ENCODE measurements around the gene INSRR.
A peak's percentile ranks its signal among the peaks of the same experiment; 100 is the strongest.

INSRR gene

DNA sequence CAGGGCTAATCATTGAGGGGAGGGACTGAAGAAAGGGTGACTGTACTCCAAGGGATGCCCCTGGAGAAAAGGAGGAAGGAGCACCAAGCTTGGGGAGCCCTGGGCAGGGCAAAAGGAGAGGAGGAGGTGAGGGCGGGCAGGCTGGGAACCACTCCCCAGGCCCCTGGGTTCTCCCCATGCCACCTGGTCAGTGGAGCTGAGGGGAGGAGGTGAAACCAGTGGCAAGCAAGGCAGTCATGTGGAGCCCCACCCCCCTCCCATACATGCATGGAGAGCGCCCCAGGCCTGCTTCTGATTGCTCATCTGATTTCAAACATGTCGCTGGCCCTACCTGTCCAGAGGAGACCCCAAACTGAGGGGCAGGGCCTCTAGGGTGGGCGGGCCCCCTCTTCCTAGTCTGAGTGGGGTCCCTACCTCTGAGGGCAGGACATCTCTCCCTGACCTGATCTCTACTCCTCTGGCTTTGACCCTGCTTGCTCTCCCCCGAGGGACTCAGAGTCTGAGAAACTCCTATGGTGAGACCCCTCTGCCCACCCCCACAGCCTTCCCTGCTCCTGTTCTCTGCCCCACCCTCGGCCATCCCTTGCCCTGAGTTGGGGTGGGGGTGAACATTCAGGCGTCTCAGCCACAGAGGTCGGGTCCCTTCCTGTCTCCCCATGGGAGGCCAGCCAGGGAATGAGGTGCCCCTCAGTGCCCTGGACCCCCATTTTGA lies 18.6 kb downstream of the INSRR start:
- H3K9me3 Mint-ChIP-seq: no peaks in the 10 kb centered on the region
- H3K36me3 Mint-ChIP-seq (ENCODE audit: low read depth): no peaks in the 10 kb centered on the region
- H3K4me3 Mint-ChIP-seq: no peak overlapping the region
- no peak overlapping the region for H3K27ac Mint-ChIP-seq
- peaks cover 50% of the 10 kb centered on the region for H3K4me1 Mint-ChIP-seq (ENCODE audit: low read depth)
- peaks cover 42% of the 10 kb centered on the region for H3K27me3 Mint-ChIP-seq

DNA sequence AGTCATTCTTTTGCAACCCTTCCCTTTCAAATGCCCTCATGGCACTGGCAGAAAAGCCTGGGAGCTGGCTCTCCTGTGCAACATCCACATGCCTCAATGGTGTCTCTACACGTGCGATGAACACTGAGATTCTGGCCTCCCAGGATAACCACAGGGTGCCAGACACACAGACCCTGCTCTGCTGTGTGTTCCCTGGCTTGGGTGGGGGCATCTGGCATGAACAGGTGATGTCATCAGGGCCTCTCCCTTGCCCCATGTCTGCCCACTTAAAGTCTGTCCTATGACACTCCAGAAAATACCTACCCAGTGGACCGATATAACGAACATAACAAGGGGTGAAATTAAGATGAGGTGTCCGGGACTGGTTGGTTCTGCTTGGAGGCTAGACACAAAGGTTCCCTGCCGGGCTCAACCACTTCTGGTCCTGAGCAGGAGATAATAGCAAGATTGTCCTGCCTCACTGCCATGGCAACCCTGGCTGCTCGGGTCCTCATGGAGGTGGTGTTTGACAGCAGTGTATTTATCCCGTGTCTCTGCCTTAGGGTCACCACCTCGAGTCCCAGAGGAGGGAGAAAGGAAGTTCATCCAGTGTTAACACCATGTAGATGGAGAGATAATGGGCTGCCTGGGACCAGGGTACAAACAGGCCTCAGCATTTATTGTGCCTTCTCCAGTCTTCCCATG lies 19.3 kb downstream of the INSRR start:
- H3K4me3 Mint-ChIP-seq: no peak overlapping the region
- no peaks in the 10 kb centered on the region for H3K9me3 Mint-ChIP-seq
- no peak overlapping the region for H3K27ac Mint-ChIP-seq
- peaks cover 50% of the 10 kb centered on the region for H3K4me1 Mint-ChIP-seq (ENCODE audit: low read depth)
- H3K36me3 Mint-ChIP-seq (ENCODE audit: low read depth): no peaks in the 10 kb centered on the region
- H3K27me3 Mint-ChIP-seq: peaks cover 38% of the 10 kb centered on the region

DNA sequence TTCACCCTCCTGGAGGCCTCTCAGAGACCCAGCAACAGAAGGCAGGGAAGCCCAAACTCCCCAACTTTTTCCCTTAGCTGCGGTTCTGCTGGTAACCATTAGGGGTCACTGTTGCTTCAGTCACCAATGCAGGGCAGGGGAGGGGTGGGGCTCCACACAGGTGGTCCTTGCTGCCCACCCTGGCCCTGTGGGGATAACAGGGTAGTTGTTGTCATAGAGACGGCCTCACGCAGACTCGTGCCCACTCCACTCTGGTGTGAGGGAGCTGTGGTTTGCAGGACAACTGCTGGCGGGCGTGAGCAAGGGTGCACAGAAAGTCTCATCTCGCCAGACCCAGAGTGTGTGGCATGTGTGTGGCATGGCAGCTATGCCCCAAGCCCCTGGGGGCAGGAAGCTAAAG lies 19.9 kb downstream of the INSRR start:
- Mint-ChIP-seq H3K27ac (peak overlapping the region; percentile 24), H3K27me3 (peaks cover 32% of the 10 kb centered on the region)

DNA sequence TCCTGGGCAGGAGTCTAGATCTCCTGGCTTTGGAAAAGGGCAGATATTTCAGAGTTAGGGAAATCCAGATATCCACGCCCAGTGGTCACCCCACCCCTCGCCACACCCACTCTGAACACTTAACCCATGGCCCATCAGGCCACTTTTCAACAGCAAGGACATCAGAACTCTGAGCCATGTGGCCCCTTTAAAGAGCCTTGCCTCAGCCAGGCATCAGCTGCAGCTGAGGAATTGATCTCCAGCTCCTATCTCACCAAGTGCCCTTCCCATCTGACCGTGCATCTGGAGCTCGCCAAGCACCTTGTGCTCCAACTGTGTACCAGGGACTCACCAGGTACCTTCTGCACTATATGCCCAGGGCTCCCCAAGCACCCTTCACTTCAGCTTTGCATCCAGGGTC lies 22.0 kb downstream of the INSRR start:
- Mint-ChIP-seq H3K9me3 (no peaks in the 10 kb centered on the region), H3K4me3 (peak overlapping the region; percentile 36), H3K27me3 (peaks cover 18% of the 10 kb centered on the region), H3K4me1 (ENCODE audit: low read depth) (peaks cover 60% of the 10 kb centered on the region), H3K36me3 (ENCODE audit: low read depth) (no peaks in the 10 kb centered on the region), H3K27ac (peak overlapping the region; percentile 57)

More for the DNA sequence above, 19.9 kb downstream of the INSRR start:
- H3K9me3 Mint-ChIP-seq: no peaks in the 10 kb centered on the region
- peaks cover 51% of the 10 kb centered on the region for H3K4me1 Mint-ChIP-seq (ENCODE audit: low read depth)
- no peaks in the 10 kb centered on the region for H3K36me3 Mint-ChIP-seq (ENCODE audit: low read depth)
- no peak overlapping the region for H3K4me3 Mint-ChIP-seq

DNA sequence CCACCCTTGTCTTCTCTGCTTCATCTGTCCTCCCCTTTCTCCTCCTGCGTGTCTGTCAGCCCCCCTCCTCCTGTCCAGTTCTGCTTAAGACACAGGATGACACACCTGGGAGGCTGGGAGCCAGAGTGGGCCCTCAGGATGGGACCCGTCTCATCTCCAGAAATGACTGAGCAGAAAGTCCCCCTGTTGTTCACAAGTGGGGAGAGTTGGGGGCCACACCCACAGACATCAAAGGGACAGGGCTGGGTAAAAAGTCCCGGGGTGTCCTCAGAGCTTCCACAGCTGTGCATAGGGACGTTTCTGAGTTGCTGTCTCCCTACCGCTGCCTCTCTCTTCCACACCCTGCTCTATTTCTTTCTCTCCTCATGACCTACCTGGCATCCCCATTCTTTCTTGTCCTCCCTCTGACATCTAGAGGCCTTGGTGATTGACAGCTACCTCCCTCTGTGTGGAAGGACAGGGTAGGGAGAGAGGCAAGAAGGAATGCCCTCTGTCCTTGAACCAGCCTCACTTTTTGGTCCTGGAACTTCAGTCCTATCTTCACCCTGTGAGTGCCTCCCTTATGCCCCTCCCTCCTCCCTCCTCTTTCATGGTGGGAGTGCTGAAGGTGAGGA lies 22.8 kb downstream of the INSRR start:
- Mint-ChIP-seq H3K9me3 (no peaks in the 10 kb centered on the region), H3K4me1 (ENCODE audit: low read depth) (peaks cover 60% of the 10 kb centered on the region), H3K27ac (peak overlapping the region; percentile 88), H3K27me3 (peaks cover 18% of the 10 kb centered on the region), H3K36me3 (ENCODE audit: low read depth) (no peaks in the 10 kb centered on the region), H3K4me3 (peak overlapping the region; percentile 42)

DNA sequence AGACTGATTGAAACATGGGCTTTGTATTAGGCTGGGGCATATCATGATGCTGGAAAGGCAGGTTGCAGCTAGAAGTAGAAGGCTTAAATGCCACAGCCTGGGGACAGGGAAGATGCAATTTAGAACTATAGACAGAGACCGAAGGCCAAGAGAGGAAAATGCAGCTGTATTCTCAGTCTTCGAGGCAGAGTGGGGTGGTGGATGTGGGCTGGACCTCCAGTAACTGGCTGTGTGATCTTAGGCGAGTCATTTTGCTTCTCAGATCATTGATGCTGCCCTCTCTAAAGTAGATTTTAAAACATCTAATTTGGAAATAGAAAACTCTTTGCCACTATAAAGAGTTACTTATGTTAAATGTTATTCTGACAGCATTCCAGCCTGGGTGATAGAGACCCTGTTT lies 24.6 kb downstream of the INSRR start:
- peaks cover 15% of the 10 kb centered on the region for H3K27me3 Mint-ChIP-seq
- peak overlapping the region; percentile 19 for H3K4me3 Mint-ChIP-seq
- H3K36me3 Mint-ChIP-seq (ENCODE audit: low read depth): no peaks in the 10 kb centered on the region
- H3K9me3 Mint-ChIP-seq: no peaks in the 10 kb centered on the region
- peak overlapping the region; percentile 83 for H3K27ac Mint-ChIP-seq
- H3K4me1 Mint-ChIP-seq (ENCODE audit: low read depth): peaks cover 55% of the 10 kb centered on the region

DNA sequence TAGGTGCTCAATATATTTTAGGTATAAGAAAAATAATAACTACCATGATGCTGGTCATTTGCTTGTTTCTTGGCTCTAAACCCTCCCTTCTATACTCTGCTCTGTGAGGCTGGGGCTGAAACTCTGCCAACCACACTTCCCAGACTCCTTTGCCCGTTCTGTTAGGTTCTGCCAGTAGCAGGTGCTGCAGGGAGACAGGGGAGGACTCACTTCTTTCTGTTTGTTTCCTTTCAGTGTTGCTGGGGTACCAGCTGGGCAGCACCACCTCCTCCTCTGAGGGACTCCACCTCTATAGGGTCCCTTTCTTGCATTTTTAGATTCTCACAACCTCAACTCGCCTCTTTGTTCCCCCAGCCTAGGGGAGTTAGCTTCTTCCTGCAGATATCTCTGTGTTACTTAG lies 25.3 kb downstream of the INSRR start:
- Mint-ChIP-seq H3K36me3 (ENCODE audit: low read depth) (no peaks in the 10 kb centered on the region), H3K27ac (peak overlapping the region; percentile 83), H3K9me3 (no peaks in the 10 kb centered on the region), H3K4me3 (peak overlapping the region; percentile 19), H3K4me1 (ENCODE audit: low read depth) (peaks cover 54% of the 10 kb centered on the region), H3K27me3 (peaks cover 12% of the 10 kb centered on the region)

DNA sequence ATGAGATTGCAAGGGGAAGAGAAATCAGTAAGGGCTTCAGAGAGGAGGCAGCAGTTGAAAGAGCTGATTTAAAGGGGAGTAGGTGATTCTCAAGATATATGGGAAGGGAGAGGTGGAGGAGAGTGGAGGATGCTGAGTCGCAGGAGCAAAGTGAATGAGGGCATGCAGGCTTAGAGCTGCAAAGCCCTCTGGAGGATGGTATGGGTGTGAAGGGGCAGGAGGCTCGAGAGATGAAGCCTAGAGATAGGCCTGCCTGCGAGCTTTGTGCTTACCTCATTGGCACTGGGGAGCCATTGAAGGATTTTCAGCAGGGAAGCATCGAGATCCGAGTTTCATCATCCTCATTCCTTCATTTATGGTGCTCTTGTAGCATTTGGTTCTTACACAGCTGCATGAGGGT lies 26.5 kb downstream of the INSRR start:
- Mint-ChIP-seq H3K27me3 (peaks cover 12% of the 10 kb centered on the region), H3K4me1 (ENCODE audit: low read depth) (peaks cover 53% of the 10 kb centered on the region), H3K36me3 (ENCODE audit: low read depth) (no peaks in the 10 kb centered on the region), H3K4me3 (no peak overlapping the region), H3K9me3 (no peaks in the 10 kb centered on the region), H3K27ac (no peak overlapping the region)

DNA sequence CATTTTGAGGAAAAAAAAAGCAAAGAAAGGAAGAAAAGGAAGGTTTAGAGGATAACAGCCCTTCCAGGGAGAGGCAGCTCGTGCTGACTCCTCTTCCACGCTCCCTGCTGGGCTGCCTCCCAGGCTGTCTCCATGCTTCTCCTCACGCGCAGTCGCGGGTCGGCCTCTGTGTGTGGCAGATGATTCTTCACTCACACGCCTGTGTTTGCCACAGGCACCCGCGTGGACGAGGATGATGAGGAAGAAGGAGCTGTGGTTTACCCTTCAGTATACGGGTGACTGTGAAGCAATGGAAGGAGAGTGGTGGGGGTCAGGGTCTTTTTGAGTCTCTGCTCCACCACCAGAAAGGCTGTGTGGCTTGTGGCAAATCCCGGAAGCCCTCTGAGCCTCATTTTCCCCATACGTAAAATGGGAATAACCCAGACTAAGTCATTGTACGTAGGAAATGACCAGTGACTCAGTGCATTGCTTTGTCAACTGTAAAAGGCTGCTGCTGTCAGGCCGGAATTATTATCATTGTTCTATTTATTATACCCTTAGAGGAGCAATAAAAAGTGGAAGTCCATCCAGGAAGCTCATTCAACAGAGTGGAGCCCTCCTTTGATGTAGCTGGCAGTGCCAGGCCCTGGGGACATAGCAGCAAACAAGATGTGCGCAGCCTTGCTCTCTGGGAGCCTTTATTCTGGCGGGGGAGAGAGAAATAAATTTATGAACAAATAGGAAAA lies 30.4 kb downstream of the INSRR start:
- no peaks in the 10 kb centered on the region for H3K36me3 Mint-ChIP-seq (ENCODE audit: low read depth)
- H3K9me3 Mint-ChIP-seq: no peaks in the 10 kb centered on the region
- H3K27ac Mint-ChIP-seq: peak overlapping the region; percentile 56
- H3K4me1 Mint-ChIP-seq (ENCODE audit: low read depth): peaks cover 16% of the 10 kb centered on the region
- peaks cover 12% of the 10 kb centered on the region for H3K27me3 Mint-ChIP-seq
- H3K4me3 Mint-ChIP-seq: no peak overlapping the region

DNA sequence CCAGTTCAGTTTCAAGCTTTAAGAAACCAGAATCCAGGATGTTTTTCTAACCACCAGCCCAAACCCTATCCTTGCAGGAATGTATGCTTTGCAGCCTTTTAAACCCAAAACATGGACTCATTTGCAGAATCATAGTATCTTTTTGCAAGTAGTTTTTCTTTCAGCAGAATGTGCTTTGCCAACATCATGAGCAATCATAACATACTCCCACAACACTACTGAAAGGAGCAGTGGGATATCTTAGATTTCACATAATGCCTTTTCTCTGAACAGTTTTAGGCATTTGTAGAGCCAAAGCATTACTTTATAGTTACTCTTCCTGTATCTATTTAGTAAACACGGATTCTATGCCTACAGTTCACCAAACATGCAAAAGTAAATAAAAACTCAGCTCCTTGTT lies 32.3 kb downstream of the INSRR start:
- no peak overlapping the region for H3K27ac Mint-ChIP-seq
- H3K4me1 Mint-ChIP-seq (ENCODE audit: low read depth): peaks cover 29% of the 10 kb centered on the region
- H3K9me3 Mint-ChIP-seq: no peaks in the 10 kb centered on the region
- H3K27me3 Mint-ChIP-seq: peaks cover 7% of the 10 kb centered on the region
- no peaks in the 10 kb centered on the region for H3K36me3 Mint-ChIP-seq (ENCODE audit: low read depth)
- H3K4me3 Mint-ChIP-seq: no peak overlapping the region

DNA sequence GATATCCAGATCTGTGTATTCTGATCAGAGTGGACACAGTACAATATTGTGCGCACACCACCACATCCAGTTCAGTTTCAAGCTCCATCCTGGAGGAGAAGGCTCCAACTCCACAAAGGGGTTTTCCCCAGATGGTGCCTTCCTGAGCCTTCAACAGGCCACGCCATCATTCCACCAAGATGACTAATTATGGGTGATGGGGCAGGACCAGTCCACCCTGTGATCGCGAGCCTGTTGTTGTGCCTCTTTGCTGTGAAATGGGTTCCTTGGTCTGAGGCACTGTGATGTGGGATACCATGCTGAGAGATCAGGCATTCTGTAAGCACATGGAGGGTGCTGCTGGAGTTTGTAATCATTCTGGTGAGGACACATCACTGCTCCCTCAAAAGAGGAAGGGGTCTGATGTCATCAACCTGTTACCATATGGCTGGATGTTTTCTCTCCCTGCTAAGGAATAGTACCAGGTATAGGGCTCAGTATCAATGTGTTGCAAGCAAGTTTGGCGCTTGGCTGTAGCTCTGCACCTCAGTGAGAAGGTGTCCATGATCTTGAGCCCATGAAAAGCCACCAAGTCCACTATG lies 35.6 kb downstream of the INSRR start:
- H3K4me3 Mint-ChIP-seq: no peak overlapping the region
- H3K27me3 Mint-ChIP-seq: no peaks in the 10 kb centered on the region
- peaks cover 12% of the 10 kb centered on the region for H3K36me3 Mint-ChIP-seq (ENCODE audit: low read depth)
- peak overlapping the region; percentile 90 for H3K27ac Mint-ChIP-seq
- peaks cover 12% of the 10 kb centered on the region for H3K9me3 Mint-ChIP-seq
- peaks cover 48% of the 10 kb centered on the region for H3K4me1 Mint-ChIP-seq (ENCODE audit: low read depth)

DNA sequence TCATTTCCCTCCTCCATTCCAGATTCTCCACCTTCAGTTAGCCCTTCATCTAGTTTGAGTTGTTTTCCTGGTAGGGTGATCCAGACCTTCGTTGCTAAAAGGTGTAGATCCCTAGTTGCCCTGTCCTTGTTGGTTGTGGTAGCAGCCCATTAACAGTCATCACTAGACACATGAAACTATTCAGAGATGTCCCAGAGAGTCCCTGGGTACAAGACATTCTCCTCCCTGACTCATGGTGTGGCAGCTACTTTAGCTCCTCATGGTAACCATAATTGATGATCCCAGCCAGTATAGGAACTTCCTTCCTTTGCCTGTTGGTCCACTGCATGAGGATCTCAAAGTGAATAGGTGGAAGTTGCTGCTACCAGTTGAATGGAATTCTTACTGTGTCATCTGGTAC lies 36.2 kb downstream of the INSRR start:
- Mint-ChIP-seq H3K4me1 (ENCODE audit: low read depth) (peaks cover 51% of the 10 kb centered on the region), H3K27me3 (no peaks in the 10 kb centered on the region), H3K36me3 (ENCODE audit: low read depth) (peaks cover 13% of the 10 kb centered on the region), H3K9me3 (peaks cover 12% of the 10 kb centered on the region), H3K4me3 (peak overlapping the region; percentile 4), H3K27ac (peak overlapping the region; percentile 90)

DNA sequence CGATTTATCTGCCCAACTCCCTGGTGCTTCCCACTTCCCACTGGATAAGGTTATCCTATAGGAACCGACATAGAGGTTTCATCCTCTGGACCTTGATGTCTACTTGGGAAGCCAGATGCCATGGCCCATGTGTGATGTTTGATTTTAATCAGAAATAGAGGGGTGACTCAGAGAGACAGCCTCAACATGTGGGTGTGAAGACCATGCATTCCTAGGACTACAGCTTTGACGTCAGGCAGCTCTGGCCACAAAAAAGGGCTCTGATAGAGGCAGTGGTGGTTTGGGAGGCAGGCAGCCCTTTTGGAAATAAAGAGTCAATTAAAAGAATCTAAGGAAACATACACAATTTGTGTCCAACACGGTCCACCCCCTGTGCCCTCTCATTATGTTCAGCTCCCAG lies 37.1 kb downstream of the INSRR start:
- Mint-ChIP-seq H3K27me3 (no peaks in the 10 kb centered on the region), H3K4me3 (peak overlapping the region; percentile 30), H3K36me3 (ENCODE audit: low read depth) (peaks cover 13% of the 10 kb centered on the region), H3K27ac (peak overlapping the region; percentile 90), H3K4me1 (ENCODE audit: low read depth) (peaks cover 59% of the 10 kb centered on the region), H3K9me3 (peaks cover 12% of the 10 kb centered on the region)

DNA sequence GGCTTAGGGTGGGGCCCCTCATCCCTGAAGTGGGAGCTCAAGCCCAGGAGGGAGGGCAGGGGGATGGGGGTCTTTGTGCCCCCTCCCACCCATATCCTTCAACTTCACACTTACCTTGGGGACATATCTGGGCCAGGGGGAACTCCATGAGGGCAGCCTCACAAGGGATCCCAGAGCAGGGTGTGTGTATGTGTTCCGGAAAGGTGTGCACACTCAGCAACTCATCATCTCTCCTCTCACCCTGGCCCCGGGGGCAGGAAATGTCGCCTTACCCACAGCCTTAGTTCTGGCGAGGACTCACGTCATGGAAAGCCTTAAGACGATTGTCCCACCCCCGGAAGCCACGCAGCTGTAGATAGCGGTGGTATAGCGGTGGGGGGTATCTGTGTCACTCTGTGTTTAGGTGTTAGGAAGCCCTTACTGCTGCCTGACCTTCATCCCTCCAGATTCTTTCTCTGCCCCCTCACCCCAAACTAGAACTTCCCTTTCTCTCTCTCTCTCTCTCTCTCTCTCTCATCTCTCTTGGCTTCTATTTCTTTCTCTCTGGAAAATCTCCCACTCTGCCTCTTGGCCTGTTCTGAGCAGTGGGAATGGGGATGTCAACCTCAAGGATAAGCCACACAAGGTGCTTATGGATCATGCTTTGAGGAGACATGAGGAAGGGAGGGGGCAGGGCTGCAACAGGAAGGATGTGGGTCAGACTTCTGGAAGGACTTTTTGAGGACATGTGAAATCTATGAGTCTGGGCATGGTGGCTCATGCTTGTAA lies 42.2 kb downstream of the INSRR start, which contains the start of gene SH2D2A:
Gene SH2D2A (minus strand): TSS at position 288 of the 768 bp plus-strand sequence. CDS start 140 bp downstream, at position 148.
- Mint-ChIP-seq H3K4me3 (peak within 1 kb of the TSS; percentile 87), H3K36me3 (ENCODE audit: low read depth) (peaks cover 63% of the 10 kb centered on the region), H3K27ac (peak within 1 kb of the TSS; percentile 100), H3K9me3 (peaks cover 12% of the 10 kb centered on the region), H3K27me3 (no peaks in the 10 kb centered on the region), H3K4me1 (ENCODE audit: low read depth) (peaks cover 77% of the 10 kb centered on the region)
